Effector memory CD4-positive, alpha-beta T cell (primary cell): ENCODE results near the gene MICAL2.

Experiments
- DNase-seq, 3 donors: peaks; one replicate each; pipeline ENCODE4 v3.0.0-alpha.2; 2020
- H3K27ac ChIP-seq: 2 replicates; pipeline ENCODE4 v1.7.0; 2013; ENCODE audit warnings: mild to moderate bottlenecking, low read length, moderate library complexity; ENCODE audit not compliant: insufficient read depth, poor library complexity, severe bottlenecking
- H3K27me3 ChIP-seq: replicated peaks from 2 replicates; pipeline ENCODE4 v1.7.0; 2013; ENCODE audit warnings: mild to moderate bottlenecking, low read length; ENCODE audit not compliant: insufficient read depth, control insufficient read depth, poor library complexity, severe bottlenecking
- H3K36me3 ChIP-seq: 2 replicates; pipeline ENCODE4 v1.7.0; 2013; ENCODE audit warnings: mild to moderate bottlenecking, low read length, moderate library complexity; ENCODE audit not compliant: control insufficient read depth, insufficient read depth
- H3K4me1 ChIP-seq: 2 replicates; pipeline ENCODE4 v1.7.0; 2013; ENCODE audit warnings: low read length, mild to moderate bottlenecking; ENCODE audit not compliant: control insufficient read depth, insufficient read depth, poor library complexity, severe bottlenecking
- H3K4me3 ChIP-seq: 2 replicates; pipeline ENCODE4 v1.7.0; 2013; ENCODE audit warnings: low read length, low read depth, mild to moderate bottlenecking; ENCODE audit not compliant: insufficient read depth, poor library complexity, severe bottlenecking
- H3K9me3 ChIP-seq: 2 replicates; pipeline ENCODE4 v1.7.0; 2013; ENCODE audit warnings: mild to moderate bottlenecking, low read length, moderate library complexity; ENCODE audit not compliant: control insufficient read depth

MICAL2 gene

DNA sequence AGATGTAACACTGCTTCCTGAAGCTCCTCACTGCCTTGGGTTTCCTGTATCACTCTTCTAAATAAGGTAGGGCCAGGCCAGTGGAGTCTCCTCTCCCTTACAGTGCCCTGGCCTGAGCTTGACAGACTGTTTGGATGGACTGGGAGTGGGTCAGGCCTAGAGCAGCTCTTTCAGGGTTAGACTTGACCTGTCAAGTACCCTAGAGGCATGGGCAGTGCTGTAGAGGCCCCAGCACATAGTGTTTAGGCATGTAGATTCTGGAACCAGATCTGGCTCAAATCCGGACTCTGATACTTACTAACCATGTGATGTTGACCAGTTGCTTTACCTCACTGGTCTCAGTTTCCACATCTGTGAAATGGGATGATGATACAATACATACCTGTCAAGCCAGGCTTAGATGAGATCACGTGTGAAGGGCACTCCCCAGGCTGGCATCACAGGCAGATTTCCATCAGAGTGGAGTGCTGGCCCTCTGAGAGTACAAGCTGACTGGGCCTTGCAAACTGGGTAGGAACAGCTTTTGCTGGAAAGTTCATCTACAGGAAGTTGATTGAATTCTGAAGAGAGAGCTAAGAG is 1.4 kb upstream of the MICAL2 start:
- Histone ChIP-seq H3K4me3 (no peak overlapping the region), H3K27ac (no peak overlapping the region), H3K9me3 (no peaks in the 10 kb centered on the region), H3K36me3 (no peaks in the 10 kb centered on the region), H3K27me3 (no peaks in the 10 kb centered on the region), H3K4me1 (peaks cover 13% of the 10 kb centered on the region)
- DNase-seq, result no peak

DNA sequence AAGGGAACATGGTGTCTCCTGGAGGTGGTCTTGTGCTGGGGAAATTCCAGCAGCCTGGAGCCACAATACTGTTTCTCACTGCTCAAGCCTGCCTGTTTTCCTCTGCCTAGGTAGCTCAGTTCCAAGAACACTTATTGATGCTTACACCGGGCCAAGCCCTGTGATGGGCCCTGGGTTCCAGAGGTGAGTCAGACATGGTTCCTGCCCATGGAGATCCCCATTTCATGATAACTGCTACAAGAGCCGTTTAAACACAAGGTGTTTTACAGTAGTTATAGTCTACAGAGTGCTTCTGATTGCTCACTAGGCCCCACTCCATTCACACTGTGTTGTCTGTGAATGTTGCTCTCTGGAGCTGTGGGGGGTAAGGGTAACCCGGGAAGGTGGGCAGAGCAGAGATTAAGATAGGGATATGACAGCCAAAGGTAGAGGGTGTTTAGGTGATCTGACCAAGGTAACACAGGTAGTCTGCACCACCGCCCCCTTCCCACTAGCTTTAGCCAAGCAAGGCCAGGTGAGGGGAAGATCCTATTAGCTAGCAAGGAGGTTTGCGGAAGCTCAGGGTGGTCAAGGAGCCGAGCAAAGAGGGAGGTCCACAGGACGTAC is 696 bp upstream of the MICAL2 start:
- no peak for DNase-seq
- Histone ChIP-seq H3K27me3 (no peaks in the 10 kb centered on the region), H3K27ac (no peak overlapping the region)

DNA sequence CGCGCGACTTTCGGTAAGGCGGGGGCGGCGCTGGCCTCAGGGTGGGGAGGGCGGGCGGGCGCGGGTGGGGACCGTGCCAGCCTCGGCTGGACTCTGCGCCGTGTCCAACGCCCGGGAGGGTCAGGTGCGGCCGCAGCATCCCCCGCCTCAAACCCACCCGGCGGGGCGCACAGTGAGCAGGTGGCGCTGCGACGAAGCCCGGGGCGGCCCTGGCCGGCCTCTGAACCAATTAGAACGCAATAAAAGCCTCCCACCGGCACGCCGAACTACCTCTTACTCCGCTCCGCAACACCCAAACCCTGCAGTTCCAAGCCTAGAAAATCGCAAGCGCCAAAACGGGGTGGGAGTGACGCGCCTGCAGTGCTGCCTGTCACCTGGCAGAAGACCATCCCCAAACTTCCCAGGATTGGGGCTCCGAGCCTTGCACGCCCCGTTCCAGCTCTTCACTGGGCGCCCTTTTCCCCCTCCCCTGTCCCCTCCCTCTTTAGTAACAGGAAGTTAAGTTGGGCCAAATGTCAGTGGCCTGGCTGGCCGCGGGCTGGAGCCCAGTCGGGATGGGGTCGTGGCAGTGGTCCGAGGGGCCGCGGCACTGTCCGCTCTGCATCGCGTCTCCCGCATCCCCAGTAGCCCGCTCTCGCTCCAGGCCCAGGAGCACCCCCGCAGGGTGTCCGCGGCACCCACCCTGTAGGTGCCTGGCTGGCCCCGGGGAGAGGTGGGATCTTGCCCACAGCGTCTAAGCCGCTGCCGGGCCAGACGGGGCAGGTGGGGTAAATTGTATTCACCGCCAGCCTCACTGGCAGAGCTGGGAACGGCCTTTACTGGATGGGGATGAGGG is 541 bp downstream of the MICAL2 start:
- Histone ChIP-seq H3K4me1 (peaks cover 13% of the 10 kb centered on the region), H3K36me3 (no peaks in the 10 kb centered on the region), H3K4me3 (peak overlapping the region; percentile 50), H3K27ac (no peak overlapping the region), H3K9me3 (no peaks in the 10 kb centered on the region), H3K27me3 (no peaks in the 10 kb centered on the region)
- peak in 1 of 3 donors; percentile 16 for DNase-seq

More for the DNA sequence above, 696 bp upstream of the MICAL2 start:
- Histone ChIP-seq H3K4me1 (peaks cover 13% of the 10 kb centered on the region), H3K4me3 (peak overlapping the region; percentile 43), H3K36me3 (no peaks in the 10 kb centered on the region), H3K9me3 (no peaks in the 10 kb centered on the region)

DNA sequence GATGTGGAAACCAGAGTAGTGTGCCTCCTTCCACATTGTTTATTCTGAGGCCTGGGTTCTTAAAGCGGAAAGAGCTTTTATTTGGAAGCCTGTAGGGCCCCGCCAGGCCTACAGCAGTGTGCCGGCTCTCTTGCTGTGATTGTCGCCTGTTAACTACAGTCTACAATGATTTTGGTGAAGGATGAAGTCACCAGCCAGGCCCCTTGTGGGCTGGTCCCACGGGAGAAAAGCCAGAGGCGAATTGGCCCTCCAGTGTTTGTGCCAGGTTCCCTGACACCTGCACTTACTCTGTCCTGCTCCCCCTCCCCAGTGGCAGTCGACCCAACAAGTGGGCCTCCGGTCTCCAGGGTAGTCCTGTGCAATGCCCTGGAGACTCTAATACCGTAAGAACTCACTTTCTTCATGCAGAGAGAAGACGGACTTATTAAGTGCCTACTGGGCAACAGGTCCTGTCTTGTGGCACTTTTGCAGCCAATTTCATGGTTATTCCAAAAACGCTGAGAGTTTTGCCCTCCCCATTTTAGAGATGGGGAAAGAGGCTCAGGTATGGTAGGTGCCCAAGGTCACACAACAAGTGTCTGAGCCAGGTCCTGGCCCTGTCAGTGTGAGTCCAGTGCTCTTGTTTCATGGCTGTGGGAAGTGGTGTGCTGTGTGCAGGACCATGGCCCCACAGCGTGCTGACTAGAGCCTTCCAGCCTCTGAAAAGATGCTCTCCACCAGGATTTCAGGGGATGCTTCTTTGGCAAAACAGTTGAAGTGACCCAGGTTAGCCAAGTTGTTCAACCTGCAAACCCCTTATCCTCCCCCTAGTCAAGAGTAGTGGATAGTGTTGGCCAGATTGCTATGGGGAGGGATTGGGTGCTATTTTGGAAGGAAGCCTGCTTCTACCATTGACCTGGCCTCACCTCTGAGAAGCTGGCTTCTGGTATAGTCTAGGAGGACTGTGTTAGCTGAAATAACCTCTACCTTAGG is 1.4 kb downstream of the MICAL2 start:
- Histone ChIP-seq H3K27me3 (no peaks in the 10 kb centered on the region), H3K4me3 (peak overlapping the region; percentile 50), H3K9me3 (no peaks in the 10 kb centered on the region), H3K27ac (no peak overlapping the region), H3K4me1 (peaks cover 13% of the 10 kb centered on the region), H3K36me3 (no peaks in the 10 kb centered on the region)
- DNase-seq, result no peak

DNA sequence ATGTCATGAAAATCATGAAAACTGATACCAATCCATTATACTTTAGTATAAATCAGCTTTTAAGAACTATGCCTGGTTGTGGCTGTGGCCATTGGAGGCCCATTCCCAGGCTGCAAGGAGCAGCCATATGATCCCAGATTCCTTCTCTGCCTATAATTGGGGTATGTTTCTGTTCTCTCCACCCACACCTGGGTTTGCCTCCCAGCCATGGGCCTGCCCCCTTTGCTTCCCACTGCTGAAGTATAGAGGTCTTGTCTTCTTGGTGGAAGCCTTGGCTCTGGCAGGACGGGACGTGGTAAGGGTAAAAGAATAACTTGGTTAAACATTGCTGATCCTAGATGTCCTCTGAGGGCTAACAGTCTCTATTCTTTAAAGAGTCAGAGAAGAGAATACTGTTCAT is 2.4 kb downstream of the MICAL2 start:
- Histone ChIP-seq H3K4me1 (peaks cover 13% of the 10 kb centered on the region), H3K4me3 (no peak overlapping the region), H3K36me3 (no peaks in the 10 kb centered on the region), H3K27me3 (no peaks in the 10 kb centered on the region), H3K9me3 (no peaks in the 10 kb centered on the region), H3K27ac (no peak overlapping the region)
- no peak for DNase-seq

DNA sequence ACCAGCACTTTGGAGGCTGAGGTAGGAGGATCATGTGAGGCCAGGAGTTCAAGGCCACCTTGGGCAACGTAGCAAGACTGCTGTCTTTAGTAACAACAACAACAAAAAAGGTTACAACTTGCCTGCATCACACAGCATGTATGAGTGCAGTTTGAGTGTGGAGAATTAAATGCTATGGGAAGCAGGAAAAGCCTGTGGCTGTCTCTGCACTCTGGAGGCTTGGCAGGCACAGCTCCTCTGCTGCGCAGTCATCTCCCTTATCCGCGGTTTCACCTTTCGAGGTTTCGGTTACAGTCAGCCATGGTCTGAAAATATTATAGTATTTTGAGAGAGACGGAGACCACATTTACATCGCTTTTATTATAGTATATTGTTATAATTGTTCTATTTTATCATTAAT is 2.9 kb downstream of the MICAL2 start:
- DNase-seq, result no peak
- H3K4me3 ChIP-seq, result no peak overlapping the region

DNA sequence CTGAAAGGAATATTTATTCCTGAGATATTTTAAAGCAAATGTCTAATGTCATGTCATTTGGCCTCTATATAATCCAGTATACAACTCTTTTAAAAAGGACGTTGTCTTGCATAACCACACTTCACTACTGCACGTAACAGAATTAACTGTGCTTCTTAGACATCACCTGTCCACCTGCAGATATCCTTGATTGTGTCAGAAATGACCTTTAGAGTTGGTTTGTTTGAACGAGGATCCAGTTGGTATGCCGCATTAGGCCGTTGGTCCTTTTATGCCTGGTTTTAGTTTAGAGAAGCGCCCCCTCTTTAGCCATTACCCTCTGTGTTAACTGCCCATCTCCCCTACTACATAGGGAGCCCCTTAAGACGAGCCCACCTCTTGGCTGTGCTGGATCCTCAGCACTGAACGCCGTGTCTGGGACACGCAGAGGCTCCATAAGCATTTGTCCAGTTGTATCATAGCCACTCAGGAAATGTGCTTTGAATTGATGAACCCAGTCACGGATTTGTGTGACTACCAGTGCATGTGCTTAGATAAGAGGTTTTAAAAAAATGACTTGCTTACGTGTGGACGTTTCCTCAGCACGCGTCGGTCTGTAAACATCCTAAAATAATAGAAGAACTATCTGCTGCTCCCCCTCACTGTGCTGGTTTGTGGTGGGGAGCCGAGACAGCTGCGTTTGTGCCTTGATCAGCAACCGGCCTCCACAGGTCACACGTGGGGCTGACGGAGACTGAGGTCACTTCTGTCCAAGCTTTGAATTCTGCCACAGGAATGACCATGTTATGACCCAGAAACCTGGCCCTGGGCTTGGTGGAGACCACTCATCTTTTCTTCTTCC is 4.0 kb downstream of the MICAL2 start:
- Histone ChIP-seq H3K27ac (no peak overlapping the region), H3K9me3 (no peaks in the 10 kb centered on the region), H3K4me3 (no peak overlapping the region), H3K36me3 (no peaks in the 10 kb centered on the region), H3K27me3 (no peaks in the 10 kb centered on the region), H3K4me1 (peaks cover 13% of the 10 kb centered on the region)
- DNase-seq, result no peak

More for the DNA sequence above, 2.9 kb downstream of the MICAL2 start:
- Histone ChIP-seq H3K9me3 (no peaks in the 10 kb centered on the region), H3K4me1 (peaks cover 13% of the 10 kb centered on the region), H3K27ac (no peak overlapping the region), H3K27me3 (no peaks in the 10 kb centered on the region), H3K36me3 (no peaks in the 10 kb centered on the region)

DNA sequence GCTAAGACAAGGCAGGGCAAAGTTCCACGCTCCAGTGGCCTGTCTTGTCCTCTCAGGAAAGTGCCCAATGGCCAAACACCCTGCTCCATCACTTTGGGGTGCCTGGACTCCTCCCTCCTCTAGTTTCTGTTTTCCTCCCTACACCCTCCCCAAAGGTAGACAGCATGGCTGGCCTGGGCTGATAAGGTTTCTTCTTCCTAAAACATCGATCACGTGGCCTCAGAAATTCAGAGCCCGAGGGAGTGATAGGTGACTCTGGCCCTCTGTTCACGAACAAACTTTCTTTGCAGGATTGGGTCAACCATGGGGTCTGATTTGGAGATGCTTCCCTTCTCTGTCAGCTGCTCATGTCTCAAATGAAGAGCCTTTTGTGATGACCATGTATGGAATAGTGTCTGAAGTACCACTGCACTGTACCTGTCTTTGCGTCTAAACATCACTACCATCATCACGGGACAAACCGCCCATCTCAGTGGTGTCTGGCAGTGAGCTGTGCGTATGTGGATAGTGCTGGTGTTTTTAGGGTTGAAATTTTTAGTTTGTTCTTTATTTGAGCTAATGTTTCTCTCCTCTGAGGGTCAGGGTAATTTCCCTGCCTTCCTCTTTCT is 6.1 kb downstream of the MICAL2 start:
- DNase-seq, result no peak
- Histone ChIP-seq H3K9me3 (no peaks in the 10 kb centered on the region), H3K27ac (no peak overlapping the region), H3K27me3 (no peaks in the 10 kb centered on the region), H3K4me3 (no peak overlapping the region), H3K36me3 (no peaks in the 10 kb centered on the region), H3K4me1 (no peaks in the 10 kb centered on the region)

DNA sequence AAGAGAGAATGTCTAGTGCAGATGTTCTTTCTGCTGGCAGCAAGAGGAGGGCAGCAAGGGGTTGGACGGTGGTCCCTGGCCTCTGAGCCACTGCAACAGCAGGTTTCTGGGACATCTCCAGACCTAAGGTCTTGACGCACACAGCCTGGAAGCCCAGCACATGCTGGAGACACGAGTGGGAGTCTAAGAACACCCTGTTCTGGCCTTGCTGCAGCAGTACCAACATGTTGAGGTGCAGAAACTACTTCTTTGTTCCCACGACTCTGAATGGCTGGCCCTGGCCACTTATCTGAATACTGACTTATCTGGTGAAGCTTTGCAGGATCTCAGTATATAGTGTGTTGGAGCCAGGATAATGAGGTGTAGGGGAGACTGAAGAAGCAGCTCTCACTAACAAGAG is 6.8 kb downstream of the MICAL2 start:
- H3K4me3 ChIP-seq, result no peak overlapping the region
- no peak for DNase-seq
- H3K27me3 ChIP-seq, result no peaks in the 10 kb centered on the region
- no peaks in the 10 kb centered on the region for H3K36me3 ChIP-seq
- no peaks in the 10 kb centered on the region for H3K4me1 ChIP-seq
- H3K9me3 ChIP-seq, result no peaks in the 10 kb centered on the region
- H3K27ac ChIP-seq, result no peak overlapping the region
